H9 (cell line): ENCODE measurements around the gene SCRG1. TPM values are rescaled to one million over a fixed set of nuclear protein-coding genes. Genes with fewer than 3 reads are reported as not detected.

Experiments
- DNase-seq: peaks from one replicate; pipeline ENCODE4 v3.0.0-alpha.2; 2017
- H2AFZ ChIP-seq: one replicate; pipeline ENCODE4 v1.6.1; 2013; ENCODE audit warnings: mild to moderate bottlenecking, low read length, control low read depth, moderate library complexity
- H2AK5ac ChIP-seq: 2 replicates; pipeline ENCODE4 v1.6.1; 2013; ENCODE audit warnings: low read length, control low read depth, mixed read lengths; ENCODE audit not compliant: insufficient read length
- H2BK120ac ChIP-seq: one replicate; pipeline ENCODE4 v1.6.1; 2013; ENCODE audit warnings: low read depth, mild to moderate bottlenecking, low read length, control low read depth, inconsistent platforms; ENCODE audit not compliant: poor library complexity, severe bottlenecking
- H2BK12ac ChIP-seq: 2 replicates; pipeline ENCODE4 v1.6.1; 2013; ENCODE audit warnings: low read length, control low read depth, mixed read lengths, low read depth; ENCODE audit not compliant: insufficient read length
- H2BK15ac ChIP-seq: 2 replicates; pipeline ENCODE4 v1.6.1; 2013; ENCODE audit warnings: low read depth, low read length, control low read depth
- H2BK20ac ChIP-seq: one replicate; pipeline ENCODE4 v1.6.1; 2013; ENCODE audit warnings: low read depth, mild to moderate bottlenecking, low read length, control low read depth, inconsistent platforms; ENCODE audit not compliant: poor library complexity, severe bottlenecking
- H2BK5ac ChIP-seq: 2 replicates; pipeline ENCODE4 v1.6.1; 2013; ENCODE audit warnings: low read length, control low read depth, mixed read lengths; ENCODE audit not compliant: insufficient read length
- H3K14ac ChIP-seq: 2 replicates; pipeline ENCODE4 v1.6.1; 2013; ENCODE audit warnings: low read length, control low read depth; ENCODE audit not compliant: insufficient read depth
- H3K18ac ChIP-seq: 2 replicates; pipeline ENCODE4 v1.6.1; 2013; ENCODE audit warnings: low read depth, mild to moderate bottlenecking, mixed read lengths, low read length, control low read depth; ENCODE audit not compliant: insufficient read length
- H3K23ac ChIP-seq: 2 replicates; pipeline ENCODE4 v1.6.1; 2013; ENCODE audit warnings: low read length, control low read depth, mixed read lengths, low read depth; ENCODE audit not compliant: insufficient read length
- H3K23me2 ChIP-seq: 2 replicates; pipeline ENCODE4 v1.6.1; 2013; ENCODE audit warnings: low read depth, mild to moderate bottlenecking, mixed read lengths, low read length, control low read depth; ENCODE audit not compliant: insufficient read length, poor library complexity, severe bottlenecking
- H3K27ac ChIP-seq: 2 replicates; pipeline ENCODE4 v1.5.1; 2013; ENCODE audit warnings: low read length, control low read depth, mixed read lengths, low read depth; ENCODE audit not compliant: insufficient read length
- H3K27me3 ChIP-seq: 2 replicates; pipeline ENCODE4 v1.6.1; 2013; ENCODE audit warnings: low read length, control low read depth, inconsistent platforms; ENCODE audit not compliant: insufficient read depth
- H3K4ac ChIP-seq: 2 replicates; pipeline ENCODE4 v1.6.1; 2013; ENCODE audit warnings: low read depth, mild to moderate bottlenecking, control low read depth, inconsistent platforms, low read length, moderate library complexity
- H3K4me1 ChIP-seq: 2 replicates; pipeline ENCODE4 v1.6.1; 2013; ENCODE audit warnings: low read length, control low read depth, inconsistent platforms; ENCODE audit not compliant: insufficient read depth
- H3K4me2 ChIP-seq: 2 replicates; pipeline ENCODE4 v1.6.1; 2013; ENCODE audit warnings: low read length, control low read depth, mixed read lengths; ENCODE audit not compliant: insufficient read length, insufficient read depth
- H3K56ac ChIP-seq: 2 replicates; pipeline ENCODE4 v1.6.1; 2013; ENCODE audit warnings: low read depth, mild to moderate bottlenecking, mixed read lengths, low read length, control low read depth; ENCODE audit not compliant: insufficient read length
- H3K79me1 ChIP-seq: 2 replicates; pipeline ENCODE4 v1.6.1; 2013; ENCODE audit warnings: low read depth, mild to moderate bottlenecking, moderate library complexity, low read length, control low read depth, inconsistent platforms; ENCODE audit not compliant: insufficient read depth, poor library complexity, severe bottlenecking
- H3K79me2 ChIP-seq: 2 replicates; pipeline ENCODE4 v1.6.1; 2013; ENCODE audit warnings: low read length, control low read depth, inconsistent platforms; ENCODE audit not compliant: insufficient read depth
- H3K9ac ChIP-seq: 2 replicates; pipeline ENCODE4 v1.6.1; 2013; ENCODE audit warnings: low read length, control low read depth, mixed read lengths; ENCODE audit not compliant: insufficient read length; ENCODE audit errors: extremely low read depth
- H3K9me3 ChIP-seq: one replicate; pipeline ENCODE4 v1.6.1; 2013; ENCODE audit warnings: low read depth, low read length, inconsistent platforms; ENCODE audit not compliant: control insufficient read depth
- H3T11ph ChIP-seq: one replicate; pipeline ENCODE4 v1.6.1; 2013; ENCODE audit warnings: mild to moderate bottlenecking, low read length, control low read depth, inconsistent platforms
- H4K20me1 ChIP-seq: one replicate; pipeline ENCODE4 v1.6.1; 2013; ENCODE audit not compliant: control insufficient read depth, insufficient read length, insufficient read depth
- H4K5ac ChIP-seq: 2 replicates; pipeline ENCODE4 v1.6.1; 2013; ENCODE audit warnings: low read depth, mild to moderate bottlenecking, mixed read lengths, low read length, control low read depth; ENCODE audit not compliant: insufficient read length
- H4K8ac ChIP-seq: replicated peaks from 2 replicates; pipeline ENCODE4 v1.6.1; 2013; ENCODE audit warnings: low read length, control low read depth, mixed read lengths, low read depth; ENCODE audit not compliant: insufficient read length
- H4K91ac ChIP-seq: 2 replicates; pipeline ENCODE4 v1.6.1; 2013; ENCODE audit warnings: low read depth, mild to moderate bottlenecking, moderate library complexity, mixed read lengths, low read length, control low read depth; ENCODE audit not compliant: insufficient read length
- H3K27ac Mint-ChIP-seq, 3 experiments: 2 replicates in 2 of 3; 3 replicates in 1 of 3; pipeline ENCODE4 v1.8.0; 2020 to 2021; ENCODE audit warnings: mixed read lengths in 3 of 3, mild to moderate bottlenecking in 1 of 3, moderate library complexity in 1 of 3
- H3K27me3 Mint-ChIP-seq: 2 replicates; pipeline ENCODE4 v1.8.0; 2021; ENCODE audit warnings: low read depth, mild to moderate bottlenecking, moderate library complexity, mixed read lengths
- H3K36me3 Mint-ChIP-seq, 3 experiments: 2 replicates in 2 of 3; 3 replicates in 1 of 3; pipeline ENCODE4 v1.8.0; 2020 to 2021; ENCODE audit warnings: low read depth in 3 of 3, mixed read lengths in 3 of 3; ENCODE audit not compliant: insufficient read depth in 1 of 3
- H3K4me1 Mint-ChIP-seq, 2 experiments: 2 replicates each; pipeline ENCODE4 v1.8.0; 2020; ENCODE audit warnings: mixed read lengths in 2 of 2
- H3K4me3 Mint-ChIP-seq, 2 experiments: 2 replicates in 1 of 2; 3 replicates in 1 of 2; pipeline ENCODE4 v1.8.0; 2020 to 2021; ENCODE audit warnings: mild to moderate bottlenecking in 2 of 2, mixed read lengths in 2 of 2, moderate library complexity in 1 of 2
- H3K9me3 Mint-ChIP-seq, 2 experiments: 2 replicates in 1 of 2; 3 replicates in 1 of 2; pipeline ENCODE4 v1.8.0; 2020; ENCODE audit warnings: mild to moderate bottlenecking in 2 of 2, mixed read lengths in 2 of 2, moderate library complexity in 1 of 2
- WGBS: extraction: QIAGEN DNeasy Blood & Tissue Kit; methylation state at CpG from one replicate; pipeline ENCODE4 v1.1.7; 2013; ENCODE audit warnings: missing lambda C conversion rate, low lambda C conversion rate, mixed read lengths; ENCODE audit not compliant: insufficient read length; ENCODE audit errors: extremely low coverage; 5-methylcytosine and 5-hydroxymethylcytosine counted together
- total RNA-seq: library from RNA; stranded (reverse); gene quantifications from 2 replicates; pipeline ENCODE4 v1.2.1, GENCODE V29; 2021
- TF ChIP-seq, protein P1 (sequence below): fragments of 200-600 bp; sonication (generic); conservative IDR thresholded peaks from 3 replicates; pipeline ENCODE4 v1.8.0; 2021; ENCODE audit warnings: antibody characterized with exemption, mild to moderate bottlenecking

Gene SCRG1
- total RNA-seq, 1 experiment from 2014 or later: not detected

DNA sequence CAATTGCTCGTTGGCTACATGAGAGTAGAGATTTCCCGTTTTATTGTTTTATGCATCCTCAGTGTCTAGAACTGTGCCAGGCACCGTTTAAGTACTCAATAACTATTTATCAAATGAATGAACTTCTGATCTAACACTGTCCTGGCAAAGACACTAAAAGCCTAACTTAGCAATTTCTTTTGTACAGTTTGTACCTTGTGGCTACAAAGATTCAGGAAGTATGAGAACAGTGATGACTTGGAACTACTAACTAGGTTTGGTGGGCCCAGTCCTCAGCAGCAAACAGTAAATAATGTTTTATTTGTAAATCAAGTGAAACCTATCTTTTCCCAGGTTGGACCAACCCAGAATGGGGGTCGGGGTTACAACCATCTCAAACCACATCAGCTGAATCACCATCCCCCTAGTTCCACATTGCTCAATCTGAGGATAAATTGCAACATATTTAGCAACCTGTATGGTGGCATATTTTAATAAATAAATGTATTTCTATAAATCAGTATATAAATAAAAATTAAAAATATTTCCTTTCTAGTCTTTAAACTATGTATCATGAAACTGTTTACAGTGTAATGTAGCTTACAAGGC lies 12.3 kb upstream of the SCRG1 start:
- no peaks in the 10 kb centered on the region for H3K27me3 ChIP-seq
- no peak overlapping the region for H2BK5ac ChIP-seq
- H4K20me1 ChIP-seq: no peaks in the 10 kb centered on the region
- no peak overlapping the region for H2AK5ac ChIP-seq
- H2BK120ac ChIP-seq: no peak overlapping the region
- H3K36me3 Mint-ChIP-seq: no peaks in the 10 kb centered on the region
- H3K27ac Mint-ChIP-seq: no peak overlapping the region
- H4K8ac ChIP-seq: no peak overlapping the region
- H3K4me1 Mint-ChIP-seq: no peaks in the 10 kb centered on the region
- H3K9me3 Mint-ChIP-seq: no peaks in the 10 kb centered on the region
- no peak overlapping the region for H3K18ac ChIP-seq
- H3K9me3 ChIP-seq: no peaks in the 10 kb centered on the region
- H3K27ac ChIP-seq: no peak overlapping the region
- no peak overlapping the region for H2BK15ac ChIP-seq
- H2BK20ac ChIP-seq: no peak overlapping the region
- TF ChIP-seq, protein P1, sequence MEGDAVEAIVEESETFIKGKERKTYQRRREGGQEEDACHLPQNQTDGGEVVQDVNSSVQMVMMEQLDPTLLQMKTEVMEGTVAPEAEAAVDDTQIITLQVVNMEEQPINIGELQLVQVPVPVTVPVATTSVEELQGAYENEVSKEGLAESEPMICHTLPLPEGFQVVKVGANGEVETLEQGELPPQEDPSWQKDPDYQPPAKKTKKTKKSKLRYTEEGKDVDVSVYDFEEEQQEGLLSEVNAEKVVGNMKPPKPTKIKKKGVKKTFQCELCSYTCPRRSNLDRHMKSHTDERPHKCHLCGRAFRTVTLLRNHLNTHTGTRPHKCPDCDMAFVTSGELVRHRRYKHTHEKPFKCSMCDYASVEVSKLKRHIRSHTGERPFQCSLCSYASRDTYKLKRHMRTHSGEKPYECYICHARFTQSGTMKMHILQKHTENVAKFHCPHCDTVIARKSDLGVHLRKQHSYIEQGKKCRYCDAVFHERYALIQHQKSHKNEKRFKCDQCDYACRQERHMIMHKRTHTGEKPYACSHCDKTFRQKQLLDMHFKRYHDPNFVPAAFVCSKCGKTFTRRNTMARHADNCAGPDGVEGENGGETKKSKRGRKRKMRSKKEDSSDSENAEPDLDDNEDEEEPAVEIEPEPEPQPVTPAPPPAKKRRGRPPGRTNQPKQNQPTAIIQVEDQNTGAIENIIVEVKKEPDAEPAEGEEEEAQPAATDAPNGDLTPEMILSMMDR: no peak
- no peak overlapping the region for H2BK12ac ChIP-seq
- no peaks in the 10 kb centered on the region for H3K79me2 ChIP-seq
- H3K27me3 Mint-ChIP-seq: no peaks in the 10 kb centered on the region
- no peak overlapping the region for H3K23ac ChIP-seq
- H3K9ac ChIP-seq: no peak overlapping the region
- H3K23me2 ChIP-seq: no peaks in the 10 kb centered on the region
- H3K14ac ChIP-seq: no peak overlapping the region
- no peaks in the 10 kb centered on the region for H3K79me1 ChIP-seq
- no peak overlapping the region for H3K56ac ChIP-seq
- H4K91ac ChIP-seq: no peak overlapping the region
- WGBS: no CpG with 5 or more reads among the region's 4 CpGs
- H3K4ac ChIP-seq: no peak overlapping the region
- H4K5ac ChIP-seq: no peak overlapping the region
- no peak overlapping the region for H3T11ph ChIP-seq
- no peaks in the 10 kb centered on the region for H3K4me1 ChIP-seq
- H3K4me3 Mint-ChIP-seq: no peak overlapping the region
- H2AFZ ChIP-seq: no peak overlapping the region
- DNase-seq: no peak
- H3K4me2 ChIP-seq: no peak overlapping the region
